Stomach (tissue), 9 donors: Measurements from ENCODE around the gene BORCS8. TPM values are rescaled to one million over a fixed set of nuclear protein-coding genes. Genes with fewer than 3 reads are reported as not detected.

Experiments
- DNase-seq, 2 donors: peaks; one replicate each; pipeline versions ENCODE4 v3.0.0 to v3.0.0-alpha.2; 2013 to 2019
- H3K27ac ChIP-seq, 5 donors: fragments of 200-600 bp in 4 of 5; sonication (generic) in 4 of 5; one replicate each; pipeline ENCODE4 v1.5.1; 2013 to 2019; ENCODE audit warnings: mild to moderate bottlenecking in 1 of 5, moderate library complexity in 1 of 5
- H3K27me3 ChIP-seq, 3 donors: fragments of 200-600 bp; sonication (generic); one replicate each; pipeline ENCODE4 v1.5.1; 2017 to 2019; ENCODE audit warnings: mixed run types in 1 of 3
- H3K36me3 ChIP-seq, 4 donors: fragments of 200-600 bp; sonication (generic); 1 replicate in 3 of 4; 2 replicates in 1 of 4; pipeline ENCODE4 v1.5.1; 2016 to 2019
- H3K4me1 ChIP-seq, 4 donors: fragments of 200-600 bp; sonication (generic); one replicate each; pipeline ENCODE4 v1.5.1; 2016 to 2019
- H3K4me3 ChIP-seq, 4 donors: fragments of 200-600 bp; sonication (generic) in 3 of 4; one replicate each; pipeline ENCODE4 v1.5.1; 2016 to 2019; ENCODE audit warnings: mild to moderate bottlenecking in 1 of 4
- H3K9me3 ChIP-seq, 4 donors: fragments of 200-600 bp; sonication (generic); one replicate each; pipeline ENCODE4 v1.5.1; 2016 to 2019
- EP300 ChIP-seq: sonication (generic); formaldehyde crosslinking; IDR thresholded peaks from one replicate; pipeline ENCODE4 v1.6.1; 2017; ENCODE audit warnings: antibody characterized with exemption
- POLR2A ChIP-seq, 4 donors: fragments of 450-650 bp; IDR thresholded peaks; one replicate each; pipeline ENCODE4 v1.6.1; 2016; ENCODE audit warnings: antibody characterized with exemption in 4 of 4, control low read depth in 2 of 4, mild to moderate bottlenecking in 1 of 4, moderate library complexity in 1 of 4
- POLR2AphosphoS5 ChIP-seq, 3 donors: sonication (generic); formaldehyde crosslinking; IDR thresholded peaks; one replicate each; pipeline ENCODE4 v1.6.1; 2016; ENCODE audit warnings: antibody characterized with exemption in 3 of 3
- WGBS, 5 donors: extraction: QIAGEN DNeasy Blood & Tissue Kit in 3 of 5; methylation state at CpG; one replicate each; pipeline versions ENCODE4 v1.1.5 to v1.1.7; 2013 to 2018; 5-methylcytosine and 5-hydroxymethylcytosine counted together
- intact Hi-C: fragments of 100-400 bp; cut with DNase I; formaldehyde crosslinking; loops from one replicate; pipeline ENCODE4 v1.15.1; 2023; ENCODE audit warnings: low total_unique reads
- polyA plus RNA-seq, 3 donors: library from polyadenylated mRNA; stranded (reverse); fragments of 200-250 nt; gene quantifications; one replicate each; pipeline ENCODE4 v1.2.3, GENCODE V29; 2013
- total RNA-seq, 5 donors: library from RNA; depleted of rRNA; stranded (reverse); fragments of >200 nt; gene quantifications; one replicate each; pipeline versions ENCODE4 v1.1.0 to v1.2.3, GENCODE V29; 2014 to 2016
- TF ChIP-seq, protein P1 (sequence below), 7 experiments: fragments of 450-650 bp in 4 of 7; fragments of 200-600 bp in 3 of 7; sonication (generic) in 3 of 7; IDR thresholded peaks; one replicate each; pipeline ENCODE4 v1.5.1; 2016 to 2019; ENCODE audit warnings: antibody characterized with exemption in 7 of 7, control low read depth in 2 of 7, mild to moderate bottlenecking in 1 of 7
- donor health status: healthy with polysubstance abuse.
- donor health status: Bipolar disorder and iron deficiency.
- donor health status: healthy.

Gene BORCS8
- total and polyA plus RNA-seq, 8 donors, result 8.3 to 96.9 (median 28.1) TPM

DNA sequence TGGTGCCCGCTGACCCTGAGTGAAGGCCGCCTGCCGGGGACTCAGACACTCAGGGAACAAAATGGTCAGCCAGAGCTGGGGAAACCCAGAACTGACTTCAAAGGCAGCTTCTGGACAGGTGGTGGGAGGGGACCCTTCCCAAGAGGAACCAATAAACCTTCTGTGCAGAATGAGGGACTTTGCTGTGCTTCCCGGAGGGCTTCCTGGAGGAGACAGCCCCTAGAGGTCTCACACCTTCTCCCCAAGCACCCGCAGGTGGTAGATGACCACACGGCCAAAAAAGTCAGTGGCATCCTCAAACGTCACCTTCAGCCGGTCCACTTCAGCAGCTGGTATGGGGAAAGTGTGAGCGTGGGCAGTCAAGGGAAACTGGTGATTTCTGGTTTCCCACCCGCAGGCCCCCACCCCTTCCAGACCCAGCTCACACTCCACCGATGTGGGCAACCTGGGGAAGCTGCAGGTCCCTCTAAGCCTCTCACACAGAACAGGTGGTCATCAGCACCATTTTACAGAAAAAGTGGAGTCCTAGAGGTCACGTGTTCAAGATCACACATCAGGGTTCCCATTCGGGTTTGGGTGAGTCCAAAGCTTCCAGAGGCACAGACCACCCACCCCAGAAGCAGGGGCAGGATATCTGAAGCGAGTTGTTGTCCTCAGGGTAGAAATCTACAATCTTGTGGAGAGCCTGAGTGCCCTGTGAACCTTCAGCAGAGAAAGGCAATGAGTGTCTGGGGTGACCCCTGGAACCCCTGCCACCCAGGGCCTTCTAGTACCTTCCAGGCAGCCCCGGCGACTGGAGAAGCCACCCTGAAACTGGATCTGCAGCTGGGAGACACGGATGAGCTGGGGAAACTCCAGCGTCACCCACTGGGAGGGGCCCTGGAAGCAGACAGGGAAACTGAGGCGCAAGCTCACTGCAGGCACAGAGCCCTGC is 10.0 kb upstream of the BORCS8 start:
- no peak for DNase-seq
- peaks cover 15 to 49% (median 48%) of the 10 kb centered on the region in 4 donors for H3K36me3 ChIP-seq
- no peaks in the 10 kb centered on the region for H3K9me3 ChIP-seq
- peaks cover 0 to 12% (median 0%) of the 10 kb centered on the region in 3 donors for H3K27me3 ChIP-seq
- 70 to 72% (median 70%) methylated on average over 19 of the region's 19 CpGs for whole genome bisulfite sequencing, 5 donors
- TF ChIP-seq EP300, result no peak
- no peak for TF ChIP-seq POLR2AphosphoS5 (IDR thresholded peaks at IDR 0.05)
- peaks cover 7 to 24% (median 18%) of the 10 kb centered on the region in 4 donors for H3K4me1 ChIP-seq
- peak overlapping the region; percentile 62 to 74 (median 68) for H3K4me3 ChIP-seq
- intact Hi-C loops, result no loop called here
- H3K27ac ChIP-seq, result peak overlapping the region in 4 of 5 donors; percentile 75 to 88 (median 84)

DNA sequence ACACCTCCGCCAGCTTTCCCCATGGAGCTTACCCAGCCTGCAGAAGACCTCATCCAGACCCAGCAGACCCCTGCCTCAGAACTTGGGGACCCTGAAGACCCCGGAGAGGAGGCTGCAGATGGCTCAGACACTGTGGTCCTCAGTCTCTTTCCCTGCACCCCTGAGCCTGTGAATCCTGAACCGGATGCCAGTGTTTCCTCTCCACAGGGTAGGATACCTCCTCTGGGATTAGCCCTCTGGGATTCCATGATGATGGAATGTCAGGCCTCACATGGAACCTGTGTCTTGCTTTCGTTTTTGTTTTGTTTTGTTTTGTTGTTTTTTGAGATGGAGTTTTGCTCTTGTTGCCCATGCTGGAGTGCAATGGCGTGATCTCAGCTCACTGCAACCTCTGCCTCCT is 2.0 kb upstream of the BORCS8 start:
- H3K4me3 ChIP-seq, result peak overlapping the region in 2 of 4 donors; percentile 95 to 96
- TF ChIP-seq, protein P1, sequence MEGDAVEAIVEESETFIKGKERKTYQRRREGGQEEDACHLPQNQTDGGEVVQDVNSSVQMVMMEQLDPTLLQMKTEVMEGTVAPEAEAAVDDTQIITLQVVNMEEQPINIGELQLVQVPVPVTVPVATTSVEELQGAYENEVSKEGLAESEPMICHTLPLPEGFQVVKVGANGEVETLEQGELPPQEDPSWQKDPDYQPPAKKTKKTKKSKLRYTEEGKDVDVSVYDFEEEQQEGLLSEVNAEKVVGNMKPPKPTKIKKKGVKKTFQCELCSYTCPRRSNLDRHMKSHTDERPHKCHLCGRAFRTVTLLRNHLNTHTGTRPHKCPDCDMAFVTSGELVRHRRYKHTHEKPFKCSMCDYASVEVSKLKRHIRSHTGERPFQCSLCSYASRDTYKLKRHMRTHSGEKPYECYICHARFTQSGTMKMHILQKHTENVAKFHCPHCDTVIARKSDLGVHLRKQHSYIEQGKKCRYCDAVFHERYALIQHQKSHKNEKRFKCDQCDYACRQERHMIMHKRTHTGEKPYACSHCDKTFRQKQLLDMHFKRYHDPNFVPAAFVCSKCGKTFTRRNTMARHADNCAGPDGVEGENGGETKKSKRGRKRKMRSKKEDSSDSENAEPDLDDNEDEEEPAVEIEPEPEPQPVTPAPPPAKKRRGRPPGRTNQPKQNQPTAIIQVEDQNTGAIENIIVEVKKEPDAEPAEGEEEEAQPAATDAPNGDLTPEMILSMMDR (IDR thresholded peaks at IDR 0.05), result no peak
- TF ChIP-seq EP300 (no peak), POLR2A (IDR thresholded peaks at IDR 0.05) (no peak), POLR2AphosphoS5 (IDR thresholded peaks at IDR 0.05) (no peak)
- 67 to 81% (median 78%) methylated on average over 5 of the region's 5 CpGs for WGBS, 5 donors
- H3K9me3 ChIP-seq, result no peaks in the 10 kb centered on the region
- H3K27me3 ChIP-seq, result no peaks in the 10 kb centered on the region
- DNase-seq, result no peak
- H3K36me3 ChIP-seq, result peaks cover 16 to 48% (median 34%) of the 10 kb centered on the region in 4 donors
- intact Hi-C loops, result no loop called here
- peak overlapping the region in 2 of 5 donors; percentile 99 to 100 for H3K27ac ChIP-seq
- peaks cover 34 to 55% (median 46%) of the 10 kb centered on the region in 4 donors for H3K4me1 ChIP-seq

DNA sequence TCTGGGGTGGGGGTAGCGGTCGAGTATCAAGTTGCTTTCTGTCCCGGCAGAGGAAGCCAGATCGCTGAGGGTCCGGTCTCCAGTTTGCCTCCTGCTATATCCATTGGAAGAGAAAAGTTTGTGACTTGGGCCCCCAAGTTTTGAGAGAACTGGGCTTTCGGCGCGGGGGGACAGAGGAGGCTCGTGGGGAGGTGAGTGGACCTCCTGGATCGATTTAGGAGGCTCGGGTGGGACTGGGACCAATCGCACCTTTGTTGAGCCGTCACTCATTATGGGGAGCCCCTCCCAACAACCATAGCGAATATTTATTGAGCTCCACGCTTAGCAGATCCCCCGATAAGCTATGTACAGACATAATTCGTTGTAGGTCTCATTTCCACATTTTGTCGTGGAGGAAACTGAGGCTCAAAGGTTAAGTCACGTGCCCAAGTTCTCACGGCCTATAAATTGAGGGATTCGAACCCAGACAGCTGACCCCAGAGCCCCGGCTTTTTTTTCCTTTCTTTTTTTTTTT is 1.0 kb upstream of the BORCS8 start:
- Histone ChIP-seq H3K9me3 (no peaks in the 10 kb centered on the region), H3K4me3 (peak overlapping the region; percentile 93 to 96 (median 96)), H3K27me3 (no peaks in the 10 kb centered on the region), H3K27ac (peak overlapping the region; percentile 60 to 100 (median 99)), H3K4me1 (peaks cover 34 to 59% (median 53%) of the 10 kb centered on the region in 4 donors), H3K36me3 (peaks cover 9 to 44% (median 24%) of the 10 kb centered on the region in 4 donors)
- DNase-seq, result no peak
- TF ChIP-seq POLR2A (IDR thresholded peaks at IDR 0.05) (no peak), EP300 (no peak), POLR2AphosphoS5 (IDR thresholded peaks at IDR 0.05) (no peak)
- TF ChIP-seq, protein P1 (IDR thresholded peaks at IDR 0.05), result no peak
- WGBS, 5 donors, result 0 to 1% (median 0%) methylated on average over 19 to 22 of the region's 22 CpGs
- intact Hi-C loops, result no loop called here

DNA sequence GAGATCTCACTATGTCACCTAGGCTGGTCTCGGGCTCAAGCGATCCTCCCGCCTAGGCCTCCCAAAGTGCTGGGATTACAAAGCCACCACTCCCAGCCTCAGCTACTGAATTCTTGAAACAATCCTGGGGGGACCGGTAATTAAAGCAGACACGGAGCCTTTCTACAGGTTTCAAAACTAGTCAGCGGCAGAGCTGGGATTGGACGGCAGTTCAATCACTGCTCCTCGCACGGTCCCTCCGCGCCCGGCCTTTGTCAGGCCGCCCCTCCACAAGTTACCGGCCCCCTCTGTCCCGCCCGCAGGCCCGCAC is 229 bp downstream of the BORCS8 start:
- no peak for DNase-seq
- intact Hi-C loops, result no loop called here
- WGBS, 5 donors, result 0 to 2% (median 1%) methylated on average over 7 to 17 of the region's 17 CpGs
- Histone ChIP-seq H3K9me3 (no peaks in the 10 kb centered on the region), H3K36me3 (peaks cover 2 to 42% (median 17%) of the 10 kb centered on the region in 4 donors), H3K27me3 (no peaks in the 10 kb centered on the region), H3K27ac (peak overlapping the region; percentile 92 to 100 (median 99)), H3K4me1 (peaks cover 34 to 59% (median 54%) of the 10 kb centered on the region in 4 donors), H3K4me3 (peak overlapping the region; percentile 93 to 96 (median 96))
- no peak for TF ChIP-seq POLR2AphosphoS5 (IDR thresholded peaks at IDR 0.05)
- TF ChIP-seq, protein P1 (IDR thresholded peaks at IDR 0.05), result no peak
- TF ChIP-seq EP300, result no peak
- TF ChIP-seq POLR2A (IDR thresholded peaks at IDR 0.05), result no peak
